Measurements from ENCODE around the gene FGL2. TPM values are rescaled to one million over a fixed set of nuclear protein-coding genes. Genes with fewer than 3 reads are reported as not detected.
"Not testable (repeated sequence)": the region's sequence is repeated elsewhere in the genome, so short reads cannot be mapped to it uniquely, and the experiment has no call there.

FGL2 gene, protein sequence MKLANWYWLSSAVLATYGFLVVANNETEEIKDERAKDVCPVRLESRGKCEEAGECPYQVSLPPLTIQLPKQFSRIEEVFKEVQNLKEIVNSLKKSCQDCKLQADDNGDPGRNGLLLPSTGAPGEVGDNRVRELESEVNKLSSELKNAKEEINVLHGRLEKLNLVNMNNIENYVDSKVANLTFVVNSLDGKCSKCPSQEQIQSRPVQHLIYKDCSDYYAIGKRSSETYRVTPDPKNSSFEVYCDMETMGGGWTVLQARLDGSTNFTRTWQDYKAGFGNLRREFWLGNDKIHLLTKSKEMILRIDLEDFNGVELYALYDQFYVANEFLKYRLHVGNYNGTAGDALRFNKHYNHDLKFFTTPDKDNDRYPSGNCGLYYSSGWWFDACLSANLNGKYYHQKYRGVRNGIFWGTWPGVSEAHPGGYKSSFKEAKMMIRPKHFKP
- total RNA-seq = 0.17 and 0.33 TPM in 2 replicates

DNA sequence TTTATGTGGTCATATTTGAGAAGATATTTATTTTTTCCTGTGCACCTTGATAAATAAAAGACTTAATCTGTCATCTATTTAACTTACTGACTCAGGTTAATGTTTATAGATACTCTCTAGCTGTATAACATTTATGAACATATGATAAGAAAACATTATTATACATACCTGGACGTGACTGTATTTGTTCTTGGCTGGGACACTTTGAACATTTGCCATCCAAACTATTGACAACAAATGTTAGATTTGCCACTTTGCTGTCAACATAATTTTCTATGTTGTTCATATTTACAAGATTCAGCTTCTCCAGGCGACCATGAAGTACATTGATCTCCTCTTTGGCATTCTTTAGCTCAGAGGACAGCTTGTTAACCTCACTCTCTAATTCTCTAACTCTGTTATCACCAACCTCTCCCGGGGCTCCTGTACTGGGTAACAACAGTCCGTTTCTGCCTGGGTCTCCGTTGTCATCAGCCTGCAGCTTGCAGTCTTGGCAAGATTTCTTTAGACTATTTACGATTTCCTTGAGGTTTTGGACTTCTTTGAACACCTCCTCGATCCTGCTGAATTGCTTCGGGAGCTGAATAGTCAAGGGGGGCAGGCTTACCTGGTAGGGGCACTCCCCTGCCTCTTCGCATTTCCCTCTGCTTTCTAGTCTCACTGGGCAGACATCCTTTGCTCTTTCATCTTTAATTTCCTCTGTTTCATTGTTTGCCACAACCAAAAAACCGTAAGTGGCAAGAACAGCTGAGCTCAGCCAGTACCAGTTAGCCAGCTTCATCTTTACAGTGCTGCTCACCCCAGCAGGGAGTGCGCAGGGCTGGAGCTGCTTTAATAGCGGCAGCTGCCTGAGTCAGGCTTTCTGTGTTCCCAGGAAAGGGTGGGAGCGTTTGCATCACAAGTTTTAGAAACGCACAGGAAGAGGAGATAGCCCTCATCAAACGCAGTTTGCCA lies at the start of gene FGL2:
Gene FGL2 (minus strand): TSS at position 807 of the 954 bp plus-strand sequence. CDS start 26 bp downstream, at position 781.
- peak; percentile 2 for DNase-seq

DNA sequence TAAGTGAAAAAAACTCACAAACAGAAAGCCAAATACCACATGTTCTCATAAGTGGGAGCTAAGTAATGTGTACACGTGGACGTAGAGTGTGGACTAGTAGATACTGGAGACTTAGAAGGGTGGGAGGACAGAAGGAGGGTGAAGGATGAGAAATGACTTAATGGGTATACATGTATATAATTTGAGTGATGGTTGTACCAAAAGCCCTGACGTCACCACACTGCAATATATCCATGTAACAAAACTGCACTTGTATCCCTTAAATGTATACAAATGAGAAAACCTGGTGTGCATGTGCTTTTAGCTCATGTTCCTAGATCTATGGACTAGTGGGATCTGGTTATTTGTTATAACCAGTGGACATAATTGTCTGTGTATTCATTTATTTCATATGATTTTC lies 48.5 kb upstream of the FGL2 start:
- DNase-seq = no peak

DNA sequence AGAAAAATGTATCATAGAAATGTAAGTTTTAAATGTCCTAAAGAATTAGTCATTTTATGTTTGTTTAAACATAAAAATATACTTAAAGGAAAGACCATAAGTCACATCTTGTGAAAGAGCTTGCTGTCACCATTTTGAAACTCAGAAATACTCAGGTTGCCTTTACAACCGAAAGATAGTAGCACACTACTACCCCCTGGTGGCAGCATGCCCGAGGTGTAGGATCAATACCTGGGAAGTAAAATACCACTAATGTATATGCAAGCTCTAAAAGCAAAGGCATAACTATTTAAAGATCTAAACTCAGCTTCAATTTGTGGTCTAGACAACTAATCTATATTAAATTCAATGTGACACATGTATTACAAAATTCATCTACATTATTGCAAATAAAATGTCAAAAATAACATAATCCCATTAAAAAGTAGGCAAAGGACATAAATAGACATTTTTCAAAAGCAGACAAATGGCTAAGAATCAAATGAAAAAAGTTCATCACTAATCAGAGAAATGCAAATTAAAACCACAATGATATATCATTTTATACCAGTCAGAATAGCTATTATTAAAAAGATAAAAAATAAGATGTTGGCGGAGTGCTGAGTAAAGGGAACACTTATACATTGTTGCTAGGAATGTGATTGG lies 47.7 kb upstream of the FGL2 start:
- peak; percentile 84 for DNase-seq

DNA sequence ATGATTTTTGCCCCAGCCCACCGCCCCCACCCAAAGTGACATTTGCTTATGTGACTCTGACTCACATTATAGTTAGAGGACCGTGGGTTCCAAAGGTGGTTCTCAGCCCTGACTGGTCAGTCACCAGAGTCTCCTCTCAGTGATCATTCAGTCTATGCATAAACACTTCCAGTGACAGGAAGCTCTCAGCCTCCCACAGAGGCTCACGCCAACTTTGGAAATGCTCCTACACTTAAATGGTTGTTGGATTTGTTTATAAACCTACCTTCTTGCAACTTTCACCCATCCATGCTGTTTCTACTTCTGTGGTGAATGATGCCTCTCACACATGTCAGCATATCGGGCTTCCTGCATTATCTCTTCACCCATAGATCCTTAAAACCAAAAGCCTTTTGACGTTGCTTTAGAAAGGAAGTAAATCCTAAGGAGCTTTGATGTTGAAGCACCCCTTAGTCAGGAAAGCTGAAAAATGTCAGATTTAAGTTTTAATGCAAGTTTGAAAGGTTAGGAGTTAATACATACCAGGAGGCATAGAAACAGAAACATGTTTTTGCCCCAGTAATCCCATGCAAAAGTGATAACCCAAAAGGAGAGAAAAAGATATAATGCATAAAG lies 46.5 kb upstream of the FGL2 start:
- DNase-seq = no peak

DNA sequence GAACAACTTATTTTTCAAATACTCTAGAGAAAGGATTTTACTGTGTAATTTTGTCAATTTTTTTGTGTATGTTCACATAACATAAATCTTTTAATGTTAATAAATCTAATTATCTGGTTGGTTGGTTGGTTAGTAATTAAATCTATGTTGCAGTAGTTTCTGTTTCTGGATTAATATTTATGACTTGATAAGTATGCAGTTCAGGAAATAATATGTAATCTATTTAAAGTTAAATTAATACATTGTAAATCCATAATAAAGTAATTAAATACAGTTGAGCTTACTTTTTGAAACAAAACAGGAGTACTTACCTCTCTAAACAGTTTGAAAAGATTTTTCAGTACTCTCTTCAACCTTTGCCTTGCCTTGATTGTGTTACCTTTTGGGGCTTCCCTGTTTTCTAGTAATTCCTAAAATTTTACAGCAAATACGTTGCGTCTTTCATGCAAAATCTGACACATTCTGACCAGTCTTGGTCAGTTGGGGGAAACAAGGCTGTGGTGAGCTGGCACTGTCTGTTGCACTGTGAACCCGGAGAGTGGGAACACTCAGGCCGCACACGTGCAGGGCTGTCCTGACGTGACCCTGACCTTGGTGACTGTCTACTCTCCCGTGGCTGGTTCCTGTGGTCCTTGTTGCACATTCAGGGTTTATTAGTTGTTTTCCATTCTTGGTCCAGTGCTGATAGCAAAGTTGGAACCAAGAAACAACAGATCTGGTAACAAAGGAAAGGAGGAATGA lies 45.6 kb upstream of the FGL2 start:
- no peak for DNase-seq

DNA sequence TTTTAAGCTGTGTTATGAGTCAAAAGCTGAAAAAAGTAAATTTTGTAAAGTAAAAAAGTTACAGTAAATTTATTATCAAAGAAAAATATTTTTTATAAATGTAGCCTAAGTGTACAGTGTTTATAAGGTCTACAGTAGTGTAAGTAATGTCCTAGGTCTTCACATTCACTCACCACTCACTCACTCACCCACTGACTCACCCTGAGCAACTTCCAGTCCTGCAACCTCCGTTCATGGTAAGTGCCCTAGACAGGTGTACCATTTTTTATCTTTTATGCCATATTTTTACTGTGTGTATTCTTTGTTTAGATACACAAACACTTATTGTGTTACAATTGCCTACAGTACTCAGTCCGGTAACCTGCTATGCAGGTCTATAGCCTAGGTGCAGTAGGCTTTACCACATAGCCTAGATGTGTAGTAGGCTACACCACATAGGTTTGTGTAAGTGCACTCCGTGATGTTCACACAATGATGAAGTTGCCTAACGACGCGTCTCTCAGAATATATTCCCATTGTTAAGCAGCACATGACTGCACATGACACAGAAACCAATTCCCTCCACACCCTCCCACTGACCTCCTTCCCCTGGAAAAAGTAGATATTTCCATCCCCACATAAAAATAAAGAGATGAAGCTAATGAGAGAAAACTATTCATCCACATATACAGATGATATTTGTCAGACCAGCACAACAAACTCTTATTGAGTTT lies 44.8 kb upstream of the FGL2 start:
- no peak for DNase-seq

DNA sequence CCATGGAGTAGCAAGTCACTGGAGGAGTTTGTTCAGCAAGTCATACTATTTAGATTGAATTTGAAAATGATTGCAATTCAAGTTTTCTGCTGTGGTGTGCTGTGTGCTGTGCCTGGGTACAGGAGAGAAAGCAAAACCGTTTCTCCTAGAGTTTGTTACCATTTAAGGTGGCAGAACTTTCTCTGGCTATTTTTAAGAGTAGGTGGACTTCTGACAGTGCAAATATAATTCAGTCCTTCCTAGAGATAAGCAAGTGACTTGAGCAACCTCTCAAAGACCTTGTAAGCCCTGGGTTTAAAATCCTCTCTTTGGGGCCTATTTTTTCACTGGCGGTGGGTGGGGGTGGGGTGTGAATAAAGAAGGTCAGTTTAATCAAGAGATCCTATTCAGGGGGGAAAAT lies 42.9 kb upstream of the FGL2 start:
- no peak for DNase-seq

DNA sequence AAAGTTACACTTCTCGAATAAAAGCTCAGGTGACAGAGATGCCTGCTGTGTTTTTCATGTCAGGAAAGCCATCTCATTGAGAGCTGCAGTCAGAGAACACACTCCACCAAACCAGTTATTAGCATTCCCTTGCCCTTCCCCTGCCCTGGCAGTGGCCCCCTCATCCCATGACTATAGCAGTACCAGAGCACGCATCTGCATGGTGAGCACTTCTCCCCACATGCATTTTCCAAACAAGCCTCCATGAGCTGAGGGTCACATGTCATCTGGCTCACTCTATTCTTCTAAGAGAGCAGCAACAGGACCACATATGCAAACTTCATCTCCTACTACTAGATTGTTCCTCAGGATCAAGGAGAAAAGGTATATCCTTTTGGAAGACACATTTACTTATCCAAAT lies 42.4 kb upstream of the FGL2 start:
- DNase-seq = no peak

DNA sequence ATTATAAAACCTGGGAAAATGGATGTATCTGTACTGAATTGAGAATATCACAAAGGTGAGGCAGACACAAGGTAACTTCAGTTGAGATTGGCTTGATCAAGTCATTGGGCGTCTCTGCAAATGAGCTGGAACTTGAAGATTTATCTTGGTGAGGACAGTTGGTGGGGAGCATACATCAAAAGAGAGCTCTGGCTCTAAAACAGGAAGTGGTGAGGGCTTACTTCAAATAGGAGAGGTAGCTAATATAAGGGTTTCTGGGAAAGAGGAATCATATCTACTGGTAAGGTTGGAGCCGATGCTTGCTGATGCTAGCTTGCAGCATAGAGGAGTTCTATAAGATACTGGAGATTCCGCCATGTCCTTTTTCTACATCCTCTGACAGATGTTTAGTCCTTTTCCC lies 39.9 kb upstream of the FGL2 start:
- DNase-seq = no peak

DNA sequence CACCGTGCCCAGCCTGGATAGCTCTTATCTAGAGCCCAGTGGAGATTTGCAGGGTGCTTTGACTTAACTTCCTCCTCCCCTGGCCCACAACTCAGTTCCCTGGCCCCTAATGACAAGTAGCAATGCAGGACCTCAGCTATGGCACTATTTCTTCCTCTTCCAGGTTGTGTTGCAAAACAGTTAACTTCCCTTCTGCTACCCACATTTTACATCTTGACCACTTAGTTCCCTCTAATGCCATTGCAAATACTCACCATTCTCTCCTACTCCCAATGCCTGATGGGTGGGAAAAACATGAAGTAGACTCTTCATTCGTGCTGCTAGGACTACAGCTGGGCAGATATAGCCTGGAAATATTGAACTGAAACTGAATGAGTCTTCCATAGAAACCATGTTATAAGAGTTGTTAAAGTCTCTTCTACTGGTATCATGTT lies 39.1 kb upstream of the FGL2 start:
- DNase-seq = no peak

DNA sequence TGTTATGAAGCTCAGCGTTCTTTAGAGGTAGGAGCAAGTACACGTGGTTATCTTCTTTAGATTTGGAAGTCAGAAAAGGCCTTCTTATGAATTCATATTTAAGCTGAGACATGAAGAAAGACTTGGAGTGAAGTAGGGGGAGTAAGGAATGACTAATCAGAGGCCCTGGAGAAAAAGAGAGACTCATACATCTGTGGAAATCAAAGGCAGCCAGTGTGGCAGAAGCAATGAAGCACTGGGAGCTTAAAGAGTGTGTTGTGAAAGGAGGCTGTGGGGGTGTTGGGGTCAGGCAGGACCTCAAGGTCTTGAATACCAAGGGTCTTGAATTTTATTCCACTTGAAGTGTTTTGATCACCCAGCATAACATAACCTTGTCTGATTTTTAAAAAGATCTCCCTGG lies 35.7 kb upstream of the FGL2 start:
- DNase-seq = no peak

DNA sequence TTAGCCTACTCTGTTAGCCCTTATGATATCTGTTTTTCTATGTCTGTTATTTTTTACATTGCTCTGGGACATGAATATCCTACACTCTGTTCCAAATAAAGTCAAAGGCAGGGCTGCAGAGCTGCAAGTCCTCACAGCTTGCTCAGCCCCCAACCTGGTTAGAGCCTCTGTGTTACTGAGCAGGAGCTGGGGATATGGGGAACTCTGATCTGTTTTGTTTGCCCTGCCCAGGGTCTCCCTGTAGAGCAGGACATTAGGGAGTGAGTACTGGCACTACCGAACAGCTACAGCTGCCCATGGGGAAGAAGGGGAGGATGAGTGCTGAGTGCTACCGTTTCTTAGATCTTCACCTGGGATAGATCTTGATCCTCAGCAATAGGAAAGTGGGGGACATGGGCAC lies 32.8 kb upstream of the FGL2 start:
- DNase-seq = no peak

DNA sequence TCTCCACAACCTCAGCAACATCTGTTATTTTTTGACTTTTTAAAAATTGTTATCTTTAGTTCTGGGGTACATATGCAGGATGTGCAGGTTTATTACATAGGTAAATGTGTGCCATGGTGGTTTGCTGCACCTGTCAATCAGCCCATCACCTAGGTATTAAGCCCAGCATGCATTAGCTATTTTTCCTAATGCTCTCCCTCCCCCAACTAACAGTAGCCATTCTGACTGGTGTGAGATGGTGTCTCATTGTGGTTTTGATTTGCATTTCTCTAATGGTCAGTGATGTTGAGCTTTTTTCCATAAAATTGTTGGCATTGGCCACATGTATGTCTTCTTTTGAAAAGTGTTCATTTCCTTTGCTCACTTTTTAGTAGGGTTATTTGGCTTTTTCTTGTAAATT lies 29.2 kb upstream of the FGL2 start:
- not testable (repeated sequence) for DNase-seq

DNA sequence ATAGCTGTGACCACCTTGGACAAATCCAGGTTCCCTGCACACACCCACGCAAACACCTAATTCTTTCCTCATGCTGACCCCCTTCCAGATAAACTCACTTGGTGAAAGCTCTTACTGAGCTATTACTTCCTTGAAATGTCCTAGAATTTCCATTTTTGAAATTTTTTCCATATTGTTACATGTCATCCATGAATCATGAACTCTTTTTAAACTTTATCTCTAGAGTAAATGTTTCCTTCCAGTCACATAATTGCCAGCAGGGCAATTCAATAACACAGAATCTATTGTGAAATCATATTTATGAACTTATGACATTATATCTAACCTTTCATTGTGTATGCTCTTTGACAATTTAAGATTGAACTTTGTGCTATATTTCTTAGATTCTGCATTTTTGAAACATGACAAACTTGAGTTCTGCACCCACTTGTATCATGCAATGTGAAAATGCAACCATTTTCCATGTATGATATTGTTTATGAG lies 26.8 kb upstream of the FGL2 start:
- peak; percentile 21 for DNase-seq

DNA sequence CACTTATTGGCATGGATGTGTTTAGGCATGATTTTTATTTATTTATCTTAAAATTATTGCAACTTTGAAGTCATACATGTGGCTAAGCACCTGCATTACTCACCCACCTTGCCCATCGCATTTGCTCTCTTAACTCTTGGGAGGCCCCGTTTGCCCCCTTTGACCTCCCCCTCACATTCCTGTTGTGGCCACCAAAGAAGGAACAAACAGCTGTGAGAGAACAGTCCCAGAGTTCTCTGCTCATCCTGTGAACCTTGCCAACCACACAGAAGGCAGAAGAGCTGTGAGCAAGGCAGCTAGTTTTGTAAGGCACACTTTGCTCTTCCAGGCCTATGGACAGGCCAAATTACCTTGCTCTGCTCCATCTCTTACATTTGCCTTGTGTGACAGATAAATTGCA lies 23.6 kb upstream of the FGL2 start:
- DNase-seq = no peak

DNA sequence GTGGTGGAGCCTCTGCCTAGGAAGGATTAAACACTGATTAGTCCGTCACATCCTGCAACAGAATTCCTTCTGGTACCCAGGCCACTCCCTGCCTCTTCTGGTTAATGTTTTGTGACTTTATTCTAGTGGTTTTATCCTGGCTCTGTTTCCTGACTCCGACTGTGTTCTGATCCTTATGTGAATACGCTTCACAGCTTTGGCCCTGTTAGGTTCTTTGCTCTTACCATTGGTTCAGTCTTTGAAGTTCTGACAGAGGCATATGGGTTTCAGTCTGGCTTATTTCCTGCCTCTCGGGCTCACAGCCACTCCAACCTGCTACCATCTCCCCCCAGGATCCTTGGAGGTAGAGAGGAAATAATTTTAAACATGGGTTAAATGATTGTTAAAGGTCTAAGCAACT lies 23.2 kb upstream of the FGL2 start:
- DNase-seq = no peak

DNA sequence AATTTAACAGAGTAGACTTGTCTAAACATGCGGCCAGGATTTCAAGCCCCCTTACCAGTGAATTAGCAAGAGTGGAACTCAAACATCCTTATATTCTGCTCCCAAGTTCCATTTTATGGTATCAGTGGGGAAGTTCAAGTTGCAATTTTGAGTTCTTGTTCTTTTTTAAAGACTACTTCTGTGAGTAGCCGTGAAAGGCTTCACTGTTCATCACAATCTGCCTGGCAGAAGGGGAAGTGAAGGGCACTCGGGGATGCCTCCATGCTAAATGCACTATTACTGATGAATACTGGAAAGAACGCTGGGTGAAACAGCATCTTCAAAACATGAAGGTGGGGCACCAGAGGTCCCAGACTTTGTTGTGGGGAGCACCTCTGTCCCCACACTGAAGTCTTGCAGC lies 22.4 kb upstream of the FGL2 start:
- DNase-seq = no peak

DNA sequence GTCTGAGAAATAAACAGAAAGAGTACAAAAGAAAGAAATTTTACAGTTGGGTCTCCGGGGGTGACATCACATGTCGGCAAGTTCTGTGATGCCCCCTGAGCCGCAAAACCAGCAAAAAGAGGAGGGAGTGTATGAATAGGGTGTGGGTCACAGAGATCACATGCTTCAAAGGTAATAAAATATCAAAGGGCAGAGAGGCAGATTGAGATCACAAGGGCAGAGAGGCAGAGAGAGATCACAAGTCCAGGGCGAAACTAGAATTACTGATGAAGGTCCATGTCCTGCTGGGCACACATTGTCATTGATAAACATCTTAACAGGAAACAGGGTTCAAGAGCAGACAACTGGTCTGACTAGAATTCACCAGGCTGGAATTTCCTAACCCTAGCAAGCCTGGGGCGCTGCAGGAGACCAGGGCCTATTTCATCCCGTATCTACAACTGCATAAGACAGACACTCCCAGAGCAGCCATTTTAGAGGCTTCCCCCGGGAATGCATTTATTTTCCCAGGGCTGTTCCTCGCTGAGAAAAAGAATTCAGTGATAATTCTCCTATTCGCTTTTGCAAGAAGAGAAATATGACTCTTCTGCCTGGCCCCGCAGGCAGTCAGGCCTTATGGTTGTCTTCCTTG lies 20.2 kb upstream of the FGL2 start:
- not testable (repeated sequence) for DNase-seq

DNA sequence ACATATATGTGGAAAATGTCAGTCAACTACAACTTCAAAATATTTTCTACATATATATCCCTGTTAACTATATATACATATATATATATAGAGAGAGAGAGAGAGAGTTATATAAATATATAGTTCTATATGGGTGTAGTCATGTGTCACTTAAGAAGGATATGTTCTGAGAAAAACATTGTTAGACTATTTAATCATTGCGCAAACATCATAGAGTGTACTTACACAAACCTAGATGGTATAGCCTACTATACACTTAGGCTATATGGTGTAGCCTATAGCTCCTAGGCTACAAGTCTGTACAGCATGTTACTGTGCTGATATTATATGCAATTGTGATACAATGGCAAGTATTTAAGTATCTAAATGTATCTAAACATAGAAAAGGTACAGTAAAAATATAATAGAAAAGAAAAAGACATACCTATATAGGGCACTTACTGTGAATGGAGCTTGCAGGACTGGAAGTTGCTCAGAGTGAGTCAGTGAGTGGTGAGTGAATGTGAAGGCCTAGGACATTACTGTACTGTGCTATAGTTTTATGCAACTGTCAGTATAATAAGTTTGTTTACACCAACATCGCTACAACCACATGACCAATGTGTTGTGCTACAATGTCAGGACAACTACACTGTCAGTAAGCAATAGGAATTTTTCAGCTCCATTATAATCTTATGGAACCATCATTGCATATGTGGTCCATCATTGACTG lies 18.0 kb upstream of the FGL2 start:
- no peak for DNase-seq
